NT2/D1 (cell line): Measurements from ENCODE around the gene TTBK2.

Experiments used
- YY1 ChIP-seq: IDR thresholded peaks from 2 replicates; pipeline ENCODE4 v1.6.1; 2011; ENCODE audit not compliant: insufficient read length, insufficient read depth
- ZNF274 ChIP-seq: IDR thresholded peaks from 2 replicates; pipeline ENCODE4 v1.6.1; 2011; ENCODE audit warnings: mild to moderate bottlenecking, low read depth, low read length

DNA sequence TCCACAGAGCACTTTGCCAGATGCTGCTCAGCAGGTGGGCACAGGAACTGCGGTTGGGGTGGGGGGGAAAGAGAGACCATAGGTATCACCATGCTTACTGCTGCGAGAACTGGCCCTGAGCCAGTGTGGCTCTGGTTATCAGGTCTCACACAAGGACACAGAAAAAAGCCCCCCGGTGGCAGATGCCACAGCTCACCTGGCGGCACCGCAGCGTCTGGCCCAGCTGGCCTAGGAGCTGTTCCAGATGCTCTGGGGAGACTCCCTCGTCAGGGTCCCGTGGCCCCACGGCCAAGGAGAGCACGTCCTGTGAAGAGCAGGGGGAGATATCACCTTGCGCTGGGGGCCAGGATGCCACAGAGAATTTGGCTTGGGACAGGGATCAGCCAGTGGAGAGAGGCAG, 194.5 kb downstream of the TTBK2 start:
- no peak for TF ChIP-seq YY1
- TF ChIP-seq ZNF274, result no peak
